RCC 7860 (cell line): ENCODE results near the gene ZNF674.
"Not testable (repeated sequence)": the region's sequence is repeated elsewhere in the genome, so short reads cannot be mapped to it uniquely, and the experiment has no call there.

Experiments
- DNase-seq: peaks from one replicate; pipeline ENCODE4 v3.0.0-alpha.2; 2015; ENCODE audit warnings: low spot score
- FAIRE-seq: peaks from 2 replicates; lab custom pipeline; 2012; peaks lifted over from hg19 to GRCh38; lab: Jason Lieb, UNC

Gene ZNF674

DNA sequence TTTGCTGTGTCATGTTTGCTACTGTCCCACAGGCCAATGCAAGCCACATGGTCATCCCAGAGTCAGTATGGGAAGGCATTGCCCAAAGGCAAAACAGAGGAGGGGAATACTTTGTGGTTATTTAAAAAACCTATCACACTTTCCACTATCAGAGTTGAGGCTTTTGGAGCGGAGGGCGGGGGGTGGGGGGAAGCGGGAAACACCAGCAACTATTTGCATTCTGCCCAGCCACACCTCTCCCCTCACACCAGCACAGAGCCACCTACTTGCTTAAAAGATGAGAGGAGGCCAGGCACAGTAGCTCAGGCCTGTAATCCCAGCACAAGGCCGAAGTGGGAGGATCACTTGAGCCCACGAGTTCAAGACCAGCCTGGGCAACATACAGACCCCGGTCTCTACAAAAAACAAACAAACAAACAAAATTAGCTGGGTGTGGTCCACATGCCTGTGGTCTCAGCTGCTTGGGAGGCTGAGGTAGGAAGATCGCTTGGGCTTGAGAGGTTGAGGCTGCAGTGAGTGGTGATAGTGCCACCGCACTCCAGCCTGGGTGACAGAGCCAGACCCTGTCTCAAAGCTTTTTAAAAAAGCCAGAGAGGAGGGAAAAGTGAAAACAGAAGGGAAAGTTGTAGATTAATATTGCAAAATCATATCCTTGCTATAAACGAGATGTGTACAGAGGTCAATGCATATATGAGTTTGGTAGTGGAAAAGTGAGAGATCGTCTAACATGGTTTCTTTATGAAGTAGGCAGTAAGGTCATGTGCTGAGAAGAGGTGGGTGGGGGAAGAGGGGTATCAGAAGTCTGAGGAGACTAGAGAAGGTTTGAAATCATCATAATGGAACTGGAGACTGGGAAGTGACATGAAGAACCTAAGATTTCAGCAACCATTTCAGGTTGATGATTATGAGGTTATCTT is 26.5 kb upstream of the ZNF674 start:
- DNase-seq, result no peak
- no peak for FAIRE-seq

GRCh38 chrX:46569621-46570020 is 24.4 kb upstream of the ZNF674 start:
- FAIRE-seq (no peak), DNase-seq (no peak)

- FAIRE-seq, result no peak
Measured at GRCh38 chrX:46567388-46567787, 22.2 kb upstream of the ZNF674 start.

GRCh38 chrX:46561824-46562657 is 16.8 kb upstream of the ZNF674 start:
- no peak for DNase-seq
- no peak for FAIRE-seq

More at GRCh38 chrX:46567388-46567787, 22.2 kb upstream of the ZNF674 start:
- DNase-seq, result no peak

- no peak for FAIRE-seq
- no peak for DNase-seq
Measured at GRCh38 chrX:46559062-46559461, 13.8 kb upstream of the ZNF674 start.

GRCh38 chrX:46554942-46555341 is 9.7 kb upstream of the ZNF674 start:
- DNase-seq (no peak), FAIRE-seq (peak; percentile 10)

DNA sequence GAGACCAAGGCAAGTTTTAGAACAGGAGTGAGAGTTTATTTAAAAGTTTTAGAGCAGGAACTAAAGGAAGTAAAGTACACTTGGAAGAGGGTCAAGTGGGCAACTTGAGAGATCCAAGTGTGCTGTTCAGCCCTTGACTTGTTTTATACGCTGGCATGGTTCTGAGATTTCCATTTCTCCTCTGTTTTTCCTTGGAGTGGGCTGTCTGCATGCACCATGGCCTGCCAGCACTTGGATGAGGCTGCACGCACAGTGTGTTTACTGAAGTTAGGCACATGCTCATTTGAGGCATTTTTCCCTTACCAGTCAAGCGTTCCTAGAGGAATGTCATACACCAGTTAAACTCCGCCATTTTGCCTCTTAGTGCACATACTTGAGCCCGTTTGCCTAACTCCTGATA is 8.7 kb upstream of the ZNF674 start:
- FAIRE-seq (no peak), DNase-seq (no peak)

- peak; percentile 77 for DNase-seq
- no peak for FAIRE-seq
Measured at GRCh38 chrX:46551494-46552128, 6.4 kb upstream of the ZNF674 start.

- no peak for FAIRE-seq
Measured at GRCh38 chrX:46549914-46550313, 4.7 kb upstream of the ZNF674 start.

DNA sequence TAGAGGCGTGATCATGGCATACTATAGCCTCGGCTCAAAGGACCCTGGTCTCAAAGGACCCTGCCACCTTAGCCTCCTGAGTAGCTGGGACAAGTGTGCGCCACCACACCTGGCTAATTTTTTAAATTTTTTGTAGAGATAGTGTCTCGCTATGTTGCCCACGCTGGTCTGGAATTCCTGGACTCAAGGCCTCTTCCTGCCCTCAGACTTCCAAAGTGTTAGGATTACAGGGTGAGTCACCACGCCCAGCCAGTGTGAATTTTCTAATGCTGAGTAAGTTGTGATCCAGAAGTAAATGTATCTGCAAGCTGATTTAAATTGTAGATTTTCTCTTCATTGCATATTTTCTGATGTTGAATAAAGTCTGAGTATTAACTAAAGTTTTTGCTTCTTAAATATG is 2.6 kb upstream of the ZNF674 start:
- DNase-seq (peak; percentile 56), FAIRE-seq (peak; percentile 78)

More at GRCh38 chrX:46549914-46550313, 4.7 kb upstream of the ZNF674 start:
- no peak for DNase-seq

- not testable (repeated sequence) for DNase-seq, FAIRE-seq
Measured at GRCh38 chrX:46544527-46544926, 694 bp downstream of the ZNF674 start.

DNA sequence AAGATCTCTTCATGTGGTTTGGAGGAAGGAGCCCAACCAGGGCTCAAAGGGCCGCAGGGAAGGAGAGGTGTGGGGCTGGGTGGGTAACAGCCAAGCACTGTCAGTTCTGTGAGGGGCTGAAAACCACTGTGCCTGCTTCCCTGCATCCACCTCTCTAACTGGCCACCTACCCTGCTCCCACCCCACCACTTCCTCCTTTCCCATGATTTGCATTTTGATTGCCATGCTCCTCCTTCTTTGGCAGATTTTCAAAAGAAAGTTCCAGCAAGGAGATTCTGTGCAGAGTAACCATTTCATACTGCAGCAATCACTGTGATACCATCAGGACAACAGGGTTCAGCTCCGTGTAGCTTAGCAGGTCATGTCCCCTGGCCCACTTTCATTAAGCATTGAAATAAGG is 1.8 kb downstream of the ZNF674 start:
- DNase-seq, result no peak
- FAIRE-seq, result no peak

GRCh38 chrX:46531442-46531841 is 13.8 kb downstream of the ZNF674 start:
- DNase-seq (no peak), FAIRE-seq (no peak)

- not testable (repeated sequence) for FAIRE-seq, DNase-seq
Measured at GRCh38 chrX:46530404-46530908, 14.8 kb downstream of the ZNF674 start.

GRCh38 chrX:46529740-46530403 is 15.3 kb downstream of the ZNF674 start:
- DNase-seq, FAIRE-seq: not testable (repeated sequence)

DNA sequence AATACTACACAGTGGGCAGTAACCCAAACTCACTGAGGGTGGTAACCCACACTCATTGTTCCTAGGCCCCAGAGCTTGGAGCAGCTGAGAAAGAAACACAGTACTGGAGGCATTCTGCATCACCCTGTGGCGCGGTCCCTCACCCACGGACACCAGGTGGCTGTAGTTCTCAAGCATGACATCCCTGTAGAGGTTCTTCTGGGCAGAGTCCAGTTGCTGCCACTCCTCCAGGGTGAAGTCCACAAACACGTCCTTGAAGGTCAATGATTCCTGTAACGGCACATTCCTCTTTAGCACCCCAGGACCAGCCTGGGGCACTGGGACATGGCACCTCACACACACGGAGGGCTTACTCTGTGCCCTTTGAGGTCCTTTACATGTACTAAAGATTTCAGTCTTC is 16.6 kb downstream of the ZNF674 start:
- not testable (repeated sequence) for DNase-seq, FAIRE-seq

GRCh38 chrX:46506076-46506475 is 39.1 kb downstream of the ZNF674 start:
- DNase-seq (no peak), FAIRE-seq (no peak)

DNA sequence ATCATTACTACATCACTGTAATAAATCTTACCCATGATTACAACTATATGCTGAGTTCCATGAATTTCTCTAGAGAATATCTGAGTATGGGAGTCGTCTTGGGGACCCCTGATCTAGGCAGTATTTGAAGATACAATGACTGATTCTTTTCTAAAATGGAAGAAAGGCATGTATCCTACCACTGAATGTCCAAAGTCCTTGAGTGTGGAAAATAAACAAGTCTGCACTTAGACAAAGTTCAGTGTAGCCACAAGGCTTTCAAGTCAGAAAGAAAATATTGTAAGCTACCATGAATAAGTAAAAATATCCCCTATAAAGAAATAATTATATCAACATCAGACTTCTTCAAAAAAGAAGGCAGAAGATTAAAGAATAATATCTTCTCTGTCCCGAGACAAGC is 42.4 kb downstream of the ZNF674 start:
- no peak for FAIRE-seq
- DNase-seq, result no peak

DNA sequence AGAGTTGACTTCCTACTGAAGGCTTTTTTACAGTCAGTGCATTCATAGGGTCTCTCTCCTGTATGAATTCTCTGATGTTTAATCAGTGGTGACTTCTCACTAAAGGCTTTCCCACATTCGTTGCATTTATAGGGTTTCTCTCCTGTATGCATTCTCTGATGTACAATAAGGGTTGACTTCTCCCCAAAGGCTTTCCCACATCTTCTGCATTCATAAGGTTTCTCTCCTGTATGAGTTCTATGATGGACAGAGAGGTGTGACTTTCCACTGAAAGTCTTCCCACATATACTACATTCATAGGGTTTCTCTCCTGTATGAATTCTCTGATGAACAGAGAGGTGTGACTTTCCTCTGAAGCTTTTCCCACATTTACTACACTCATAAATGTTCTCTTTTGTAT is 45.2 kb downstream of the ZNF674 start:
- FAIRE-seq (no peak), DNase-seq (no peak)

GRCh38 chrX:46488712-46489111 is 56.5 kb downstream of the ZNF674 start:
- no peak for FAIRE-seq
- no peak for DNase-seq
